Activated T-helper 1 cell treated with Interleukin-2 at 50 U/mL for 16 hours (primary cell): ENCODE data around the gene SLC22A2.
"Not testable (repeated sequence)": the region's sequence is repeated elsewhere in the genome, so short reads cannot be mapped to it uniquely, and the experiment has no call there.

Experiments used
- DNase-seq: peaks from one replicate; pipeline ENCODE4 v3.0.0-alpha.2; 2020; ENCODE audit warnings: low read depth

Gene SLC22A2

GRCh38 chr6:160248538-160248937 is 10.1 kb downstream of the SLC22A2 start:
- DNase-seq: no peak

GRCh38 chr6:160247457-160247883 is 11.2 kb downstream of the SLC22A2 start:
- no peak for DNase-seq

GRCh38 chr6:160240691-160241084 is 17.9 kb downstream of the SLC22A2 start:
- no peak for DNase-seq

- DNase-seq: no peak
Observed at GRCh38 chr6:160239929-160240690, 18.5 kb downstream of the SLC22A2 start.

GRCh38 chr6:160238761-160239751 is 19.6 kb downstream of the SLC22A2 start:
- no peak for DNase-seq

- DNase-seq: no peak
Observed at GRCh38 chr6:160238278-160238711, 20.3 kb downstream of the SLC22A2 start.

GRCh38 chr6:160237597-160238275 is 20.9 kb downstream of the SLC22A2 start:
- not testable (repeated sequence) for DNase-seq

GRCh38 chr6:160236235-160236872 is 22.3 kb downstream of the SLC22A2 start:
- DNase-seq: not testable (repeated sequence)

GRCh38 chr6:160233950-160234640 is 24.5 kb downstream of the SLC22A2 start:
- DNase-seq: not testable (repeated sequence)

- DNase-seq: no peak
Observed at GRCh38 chr6:160227769-160228161, 30.9 kb downstream of the SLC22A2 start.

GRCh38 chr6:160227038-160227768 is 31.4 kb downstream of the SLC22A2 start:
- no peak for DNase-seq

GRCh38 chr6:160226118-160226591 is 32.5 kb downstream of the SLC22A2 start:
- DNase-seq: no peak

- DNase-seq: no peak
Observed at GRCh38 chr6:160224639-160225237, 33.9 kb downstream of the SLC22A2 start.

GRCh38 chr6:160222491-160222890 is 36.1 kb downstream of the SLC22A2 start:
- no peak for DNase-seq

- DNase-seq: no peak
Observed at GRCh38 chr6:160221918-160222317, 36.7 kb downstream of the SLC22A2 start.

- DNase-seq: no peak
Observed at GRCh38 chr6:160221423-160221822, 37.2 kb downstream of the SLC22A2 start.

GRCh38 chr6:160218810-160219209 is 39.8 kb downstream of the SLC22A2 start:
- no peak for DNase-seq

GRCh38 chr6:160217863-160218262 is 40.8 kb downstream of the SLC22A2 start:
- no peak for DNase-seq

- DNase-seq: no peak
Observed at GRCh38 chr6:160217073-160217472, 41.5 kb downstream of the SLC22A2 start.

- no peak for DNase-seq
Observed at GRCh38 chr6:160215232-160215631, 43.4 kb downstream of the SLC22A2 start.
